GM12878 (cell line): ENCODE measurements around the gene LMAN2. TPM values are rescaled to one million over a fixed set of nuclear protein-coding genes. Genes with fewer than 3 reads are reported as not detected.
A peak's percentile ranks its signal among the peaks of the same experiment; 100 is the strongest.

Experiments
- CHD2 ChIP-seq: IDR thresholded peaks from 2 replicates; pipeline ENCODE4 v1.6.1; 2011; ENCODE audit warnings: low read depth, low read length, improper control_type of control experiment, borderline replicate concordance
- CTCF ChIP-seq, 3 experiments: IDR thresholded peaks in 2 of 3; conservative IDR thresholded peaks in 1 of 3; 2 replicates each; pipeline ENCODE4 v1.5.1; 2011; ENCODE audit warnings: low read depth in 3 of 3, low read length in 3 of 3, mild to moderate bottlenecking in 3 of 3, control low read depth in 2 of 3, moderate library complexity in 2 of 3, inconsistent platforms in 1 of 3, mixed read lengths in 1 of 3; ENCODE audit not compliant: control insufficient read depth in 2 of 3, insufficient read depth in 1 of 3; ENCODE audit errors: extremely low read depth in 1 of 3
- IKZF2 ChIP-seq, 2 experiments: fragments of 450-650 bp; IDR thresholded peaks; 2 replicates each; pipeline ENCODE4 v1.6.1; 2017; ENCODE audit warnings: mild to moderate bottlenecking in 2 of 2, moderate library complexity in 2 of 2
- IRF4 ChIP-seq: IDR thresholded peaks from 2 replicates; pipeline ENCODE4 v1.6.1; 2011; ENCODE audit warnings: low read depth, low read length
- MEF2B ChIP-seq: fragments of 450-650 bp; IDR thresholded peaks from 2 replicates; pipeline ENCODE4 v1.6.1; 2018; ENCODE audit warnings: mild to moderate bottlenecking, moderate library complexity; ENCODE audit not compliant: partially characterized antibody, poor library complexity, severe bottlenecking
- NBN ChIP-seq: fragments of 450-650 bp; IDR thresholded peaks from 2 replicates; pipeline ENCODE4 v1.6.1; 2016
- PRDM15 ChIP-seq: fragments of 450-650 bp; formaldehyde crosslinking; IDR thresholded peaks from 2 replicates; pipeline ENCODE4 v1.4.0; 2020; ENCODE audit warnings: mild to moderate bottlenecking, moderate library complexity
- RAD21 ChIP-seq: IDR thresholded peaks from 2 replicates; pipeline ENCODE4 v1.6.1; 2011; ENCODE audit warnings: mild to moderate bottlenecking, low read depth, low read length, moderate library complexity; ENCODE audit not compliant: insufficient read depth
- REST ChIP-seq: IDR thresholded peaks from 2 replicates; pipeline ENCODE4 v1.6.1; 2012; ENCODE audit warnings: mild to moderate bottlenecking, low read depth, low read length
- SUZ12 ChIP-seq: fragments of 200-600 bp; sonication (generic); IDR thresholded peaks from one replicate; pipeline ENCODE4 v1.6.1; 2018; ENCODE audit warnings: antibody characterized with exemption, mild to moderate bottlenecking; ENCODE audit not compliant: unreplicated experiment
- YY1 ChIP-seq: IDR thresholded peaks from 2 replicates; pipeline ENCODE4 v1.6.1; 2011; ENCODE audit warnings: low read depth, mild to moderate bottlenecking, low read length
- ZNF592 ChIP-seq: fragments of 450-650 bp; IDR thresholded peaks from 2 replicates; pipeline ENCODE4 v1.6.1; 2017; ENCODE audit warnings: mild to moderate bottlenecking, moderate library complexity
- polyA plus RNA-seq, 11 experiments: library from polyadenylated mRNA; depleted of rRNA in 4 of 11; unstranded in 6 of 11; stranded (reverse) in 5 of 11; fragments of >200 nt; fragmentation: Nextera tagmentation in 4 of 11; fragmentation: Illumina TruSeq in 1 of 11; extraction: Ambion mirVana in 4 of 11; extraction: Trizol in 1 of 11; gene quantifications; 1 replicate in 1 of 11; 2 replicates in 10 of 11; pipeline versions ENCODE4 v1.2.1 to v1.2.3, GENCODE V29; 2011 to 2016; ENCODE audit warnings: inconsistent platforms in 2 of 11, missing spikeins in 2 of 11, low read depth in 1 of 11
- total RNA-seq, 4 experiments: library from RNA; depleted of rRNA in 3 of 4; stranded (reverse); fragments of >200 nt in 3 of 4; fragmentation: Illumina TruSeq in 1 of 4; extraction: Trizol in 1 of 4; gene quantifications; 2 replicates each; pipeline versions ENCODE4 v1.2.1 to v1.2.3, GENCODE V29; 2013 to 2021

The LMAN2 gene
- total and polyA plus RNA-seq, 10 of the 15 experiments (the other 5 are each of a cell fraction or from before 2014, with no cell fraction given): 2.4 to 264 (median 147) TPM

GRCh38 chr5:177368869-177369644 is 17.6 kb upstream of the LMAN2 start (continued):
- TF ChIP-seq REST (no peak), PRDM15 (no peak), IRF4 (no peak), MEF2B (no peak), YY1 (peak; percentile 31; the same call in 1 of the 2 replicates), RAD21 (peak; percentile 54), ZNF592 (no peak), CTCF (IDR thresholded peaks at IDR 0.05 in 2 of 3, conservative IDR thresholded peaks at IDR 0.05 in 1 of 3; ENCODE audit: control insufficient read depth in 2 of 3, extremely low read depth in 1 of 3, insufficient read depth in 1 of 3, low read depth in 3 of 3, low read length in 3 of 3) (peak; percentile 55 to 89 (median 80)), CHD2 (no peak), SUZ12 (no peak), NBN (no peak), IKZF2 (IDR thresholded peaks at IDR 0.05) (peak in 1 of 2 experiments; percentile 63; a peak in 2 of 4 replicates)
